ENCODE results near the gene LINGO1. TPM values are rescaled to one million over a fixed set of nuclear protein-coding genes. Genes with fewer than 3 reads are reported as not detected.

LINGO1 gene
- polyA plus RNA-seq, 1 donor from 2014 or later = not detected

- no peaks in the 10 kb centered on the region for H3K27me3 Mint-ChIP-seq
- H3K36me3 Mint-ChIP-seq = no peaks in the 10 kb centered on the region
- peaks cover 0 to under 1% (median 0%) of the 10 kb centered on the region in 3 donors for H3K4me1 Mint-ChIP-seq
- H3K27ac Mint-ChIP-seq = no peak overlapping the region
- no peak overlapping the region for H3K4me3 Mint-ChIP-seq
- H3K9me3 Mint-ChIP-seq = peaks cover 0 to 3% (median 0%) of the 10 kb centered on the region in 3 donors
Observed at GRCh38 chr15:77574521-77575202, 58.0 kb downstream of the LINGO1 start.

DNA sequence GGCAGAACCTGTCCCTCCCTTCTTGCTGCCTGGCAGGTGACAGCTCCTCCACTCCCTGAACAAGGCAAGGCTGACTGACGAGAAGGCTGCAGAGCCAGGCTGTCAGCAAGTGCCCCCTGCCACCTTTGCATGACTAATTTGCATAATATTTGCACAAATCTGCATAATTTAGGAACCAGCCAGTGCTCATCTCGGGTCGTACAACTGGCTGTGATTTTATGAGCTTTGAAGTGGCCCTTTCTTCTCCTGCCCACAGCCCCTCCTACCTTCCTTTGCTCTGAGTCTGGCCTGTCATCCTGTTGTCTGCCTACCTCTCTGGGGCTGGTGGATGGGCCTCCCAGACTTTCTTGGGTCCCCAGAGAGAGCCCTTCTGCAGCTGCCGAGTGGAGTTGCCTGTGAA, 58.9 kb downstream of the LINGO1 start:
- no peak overlapping the region for H3K4me3 Mint-ChIP-seq
- peaks cover 0 to 2% (median 0%) of the 10 kb centered on the region in 3 donors for H3K4me1 Mint-ChIP-seq
- H3K27me3 Mint-ChIP-seq = peaks cover 3% of the 10 kb centered on the region
- no peaks in the 10 kb centered on the region for H3K36me3 Mint-ChIP-seq
- no peak overlapping the region for H3K27ac Mint-ChIP-seq
- H3K9me3 Mint-ChIP-seq = peaks cover 0 to 3% (median 0%) of the 10 kb centered on the region in 3 donors

DNA sequence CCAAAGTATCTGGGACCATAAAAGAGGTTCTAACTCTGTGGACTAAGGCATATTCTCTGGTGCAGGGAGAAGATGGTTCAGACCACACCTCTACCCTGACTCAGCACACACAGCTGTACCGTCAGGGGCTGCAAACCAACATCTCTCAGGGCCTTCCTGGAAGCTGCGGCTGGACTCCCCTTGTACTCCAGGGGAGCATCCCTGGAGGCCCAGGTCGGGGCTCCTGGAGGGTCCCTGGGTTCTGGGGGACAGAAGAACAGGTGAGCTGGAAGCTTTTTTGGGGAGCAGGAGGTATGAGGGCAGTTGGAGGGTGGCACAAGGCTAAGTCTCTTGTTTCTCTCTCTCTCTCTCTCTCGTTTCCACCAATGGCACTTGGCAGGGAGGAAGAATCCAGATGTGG, 60.5 kb downstream of the LINGO1 start:
- H3K27ac Mint-ChIP-seq = no peak overlapping the region
- H3K9me3 Mint-ChIP-seq = peaks cover 0 to 3% (median 0%) of the 10 kb centered on the region in 3 donors
- H3K36me3 Mint-ChIP-seq = no peaks in the 10 kb centered on the region
- H3K4me1 Mint-ChIP-seq = peaks cover 0 to 2% (median 0%) of the 10 kb centered on the region in 3 donors
- H3K4me3 Mint-ChIP-seq = no peak overlapping the region
- H3K27me3 Mint-ChIP-seq = peaks cover 3% of the 10 kb centered on the region

- Mint-ChIP-seq H3K4me3 (no peak overlapping the region), H3K4me1 (peaks cover 0 to 2% (median 0%) of the 10 kb centered on the region in 3 donors), H3K9me3 (peaks cover 0 to 3% (median 0%) of the 10 kb centered on the region in 3 donors), H3K27ac (no peak overlapping the region), H3K27me3 (peaks cover 3% of the 10 kb centered on the region), H3K36me3 (no peaks in the 10 kb centered on the region)
Observed at GRCh38 chr15:77571741-77572140, 61.0 kb downstream of the LINGO1 start.

DNA sequence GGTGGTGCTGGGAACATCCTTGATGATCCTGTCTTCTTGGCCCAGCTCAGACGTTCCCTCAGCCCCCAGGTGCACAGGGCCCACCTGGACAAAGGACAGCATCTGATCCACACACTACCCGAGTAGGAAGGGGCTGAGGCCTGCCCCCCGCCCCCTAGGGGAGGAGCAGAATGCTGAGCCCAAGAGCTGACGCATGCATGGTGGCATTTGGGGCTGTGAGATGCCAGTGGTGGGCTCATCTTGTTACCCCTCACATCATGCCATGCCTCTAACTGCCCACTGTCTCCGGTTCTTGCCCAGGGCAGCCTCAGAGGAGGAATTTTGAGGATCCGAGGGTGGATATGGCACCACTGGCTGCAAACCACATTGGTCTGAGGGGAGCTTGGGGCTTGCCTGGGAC, 61.5 kb downstream of the LINGO1 start:
- H3K36me3 Mint-ChIP-seq = no peaks in the 10 kb centered on the region
- H3K4me3 Mint-ChIP-seq = no peak overlapping the region
- H3K27me3 Mint-ChIP-seq = peaks cover 3% of the 10 kb centered on the region
- peaks cover 0 to 3% (median 0%) of the 10 kb centered on the region in 3 donors for H3K9me3 Mint-ChIP-seq
- peaks cover 0 to 2% (median 0%) of the 10 kb centered on the region in 3 donors for H3K4me1 Mint-ChIP-seq
- H3K27ac Mint-ChIP-seq = peak overlapping the region in 1 of 3 donors; percentile 13

GRCh38 chr15:77569729-77570125, 63.0 kb downstream of the LINGO1 start:
- Mint-ChIP-seq H3K4me3 (peak overlapping the region in 1 of 4 donors; percentile 17), H3K36me3 (no peaks in the 10 kb centered on the region), H3K4me1 (peaks cover 0 to 2% (median 0%) of the 10 kb centered on the region in 3 donors), H3K9me3 (peaks cover 0 to 3% (median 0%) of the 10 kb centered on the region in 3 donors), H3K27me3 (peaks cover 3% of the 10 kb centered on the region), H3K27ac (no peak overlapping the region)

DNA sequence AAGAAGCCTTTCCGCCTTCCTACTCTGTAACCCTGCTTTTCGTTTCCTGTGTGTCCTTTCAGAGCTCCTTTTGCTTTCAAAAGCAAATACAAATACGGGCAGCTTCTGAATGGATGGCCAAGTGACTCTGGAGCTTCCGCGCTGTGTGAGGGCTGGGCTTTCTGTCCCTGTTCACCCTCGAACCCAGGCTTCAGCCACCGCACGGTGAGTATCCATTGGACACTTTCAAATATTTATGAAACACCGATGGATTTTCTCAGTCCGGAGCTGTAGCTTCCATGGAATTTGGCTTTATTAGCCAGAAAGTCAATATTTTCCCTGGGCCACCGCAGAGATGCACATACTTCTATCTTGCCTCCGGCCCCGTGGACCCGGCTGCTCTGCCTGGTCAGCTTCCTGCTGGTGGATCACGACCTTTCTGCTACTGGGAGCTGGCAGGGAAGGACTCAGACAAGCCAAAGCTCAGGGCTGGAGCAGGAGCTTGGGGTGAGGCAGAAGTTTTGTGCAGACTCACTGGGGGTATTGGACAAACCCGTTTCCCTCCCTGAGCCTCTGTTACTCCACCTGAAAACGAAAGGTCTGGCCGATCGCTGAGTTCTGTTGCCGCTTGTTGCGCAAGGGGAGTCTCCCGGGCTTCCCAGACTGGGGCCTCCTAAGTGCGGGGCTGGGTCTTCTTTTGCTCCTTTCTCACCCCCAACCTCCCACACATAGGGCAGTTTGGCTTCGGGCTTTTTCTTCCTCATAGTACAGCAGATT, 63.6 kb downstream of the LINGO1 start:
- H3K27ac Mint-ChIP-seq = no peak overlapping the region
- H3K9me3 Mint-ChIP-seq = peaks cover 0 to 3% (median 0%) of the 10 kb centered on the region in 3 donors
- H3K4me3 Mint-ChIP-seq = peak overlapping the region in 1 of 4 donors; percentile 17

GRCh38 chr15:77568014-77568972, 64.4 kb downstream of the LINGO1 start:
- H3K9me3 Mint-ChIP-seq = peaks cover 0 to 3% (median 0%) of the 10 kb centered on the region in 3 donors
- H3K36me3 Mint-ChIP-seq = no peaks in the 10 kb centered on the region
- H3K4me1 Mint-ChIP-seq = peaks cover 0 to 2% (median 0%) of the 10 kb centered on the region in 3 donors
- no peak overlapping the region for H3K4me3 Mint-ChIP-seq
- H3K27me3 Mint-ChIP-seq = peaks cover 3% of the 10 kb centered on the region
- H3K27ac Mint-ChIP-seq = no peak overlapping the region

More for the DNA sequence above, 63.6 kb downstream of the LINGO1 start:
- Mint-ChIP-seq H3K4me1 (peaks cover 0 to 2% (median 0%) of the 10 kb centered on the region in 3 donors), H3K27me3 (peaks cover 3% of the 10 kb centered on the region), H3K36me3 (no peaks in the 10 kb centered on the region)

GRCh38 chr15:77567202-77567601, 65.5 kb downstream of the LINGO1 start:
- Mint-ChIP-seq H3K4me3 (no peak overlapping the region), H3K4me1 (peaks cover 0 to 2% (median 0%) of the 10 kb centered on the region in 3 donors), H3K27me3 (peaks cover 3% of the 10 kb centered on the region), H3K27ac (no peak overlapping the region), H3K9me3 (peaks cover 0 to 3% (median 0%) of the 10 kb centered on the region in 3 donors), H3K36me3 (no peaks in the 10 kb centered on the region)

GRCh38 chr15:77566092-77566491, 66.6 kb downstream of the LINGO1 start:
- H3K4me1 Mint-ChIP-seq = peaks cover 0 to 2% (median 0%) of the 10 kb centered on the region in 3 donors
- H3K36me3 Mint-ChIP-seq = no peaks in the 10 kb centered on the region
- H3K27me3 Mint-ChIP-seq = peaks cover 7% of the 10 kb centered on the region
- H3K9me3 Mint-ChIP-seq = peaks cover 0 to 3% (median 0%) of the 10 kb centered on the region in 3 donors
- no peak overlapping the region for H3K4me3 Mint-ChIP-seq
- peak overlapping the region in 1 of 3 donors; percentile 25 for H3K27ac Mint-ChIP-seq

GRCh38 chr15:77565378-77565915, 67.3 kb downstream of the LINGO1 start:
- peaks cover 0 to 2% (median 0%) of the 10 kb centered on the region in 3 donors for H3K4me1 Mint-ChIP-seq
- H3K4me3 Mint-ChIP-seq = no peak overlapping the region
- H3K27ac Mint-ChIP-seq = no peak overlapping the region
- H3K27me3 Mint-ChIP-seq = peaks cover 11% of the 10 kb centered on the region
- no peaks in the 10 kb centered on the region for H3K36me3 Mint-ChIP-seq
- H3K9me3 Mint-ChIP-seq = peaks cover 0 to 3% (median 0%) of the 10 kb centered on the region in 3 donors

DNA sequence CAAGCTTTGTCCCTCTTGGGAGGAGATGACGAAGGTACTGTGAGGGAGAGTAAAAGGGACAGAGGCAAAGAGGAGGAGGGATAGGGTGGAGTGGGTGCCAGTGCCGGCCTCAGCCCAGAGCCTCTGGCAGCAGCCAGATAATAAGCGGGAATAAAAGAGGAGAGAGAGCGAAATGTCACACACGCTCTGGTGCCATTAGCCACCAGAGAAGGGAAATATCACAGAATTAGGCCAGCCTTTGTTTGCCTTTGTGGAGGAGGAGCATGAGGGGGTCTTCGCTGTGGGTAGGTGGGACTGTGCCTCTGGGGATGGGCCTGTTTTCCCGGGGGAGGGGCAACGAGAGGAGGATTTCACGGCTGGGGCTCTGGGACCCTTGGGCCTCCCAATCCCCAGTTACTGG, 67.8 kb downstream of the LINGO1 start:
- Mint-ChIP-seq H3K36me3 (no peaks in the 10 kb centered on the region), H3K27me3 (peaks cover 11% of the 10 kb centered on the region), H3K9me3 (peaks cover 0 to under 1% (median 0%) of the 10 kb centered on the region in 3 donors), H3K27ac (no peak overlapping the region), H3K4me3 (no peak overlapping the region), H3K4me1 (peaks cover 0 to 2% (median 0%) of the 10 kb centered on the region in 3 donors)

- Mint-ChIP-seq H3K4me3 (no peak overlapping the region), H3K36me3 (no peaks in the 10 kb centered on the region), H3K27ac (no peak overlapping the region), H3K9me3 (no peaks in the 10 kb centered on the region), H3K4me1 (no peaks in the 10 kb centered on the region), H3K27me3 (peaks cover 9% of the 10 kb centered on the region)
Observed at GRCh38 chr15:77564341-77564740, 68.4 kb downstream of the LINGO1 start.

GRCh38 chr15:77563623-77564156, 69.0 kb downstream of the LINGO1 start:
- no peaks in the 10 kb centered on the region for H3K36me3 Mint-ChIP-seq

More at GRCh38 chr15:77563623-77564156, 69.0 kb downstream of the LINGO1 start:
- Mint-ChIP-seq H3K27ac (no peak overlapping the region), H3K27me3 (peaks cover 9% of the 10 kb centered on the region), H3K9me3 (no peaks in the 10 kb centered on the region), H3K4me1 (no peaks in the 10 kb centered on the region), H3K4me3 (no peak overlapping the region)
